HEK293T (cell line): Measurements from ENCODE around the gene TBX20.

Experiments
- CTCF ChIA-PET: fragments of 350-600 bp; formaldehyde crosslinking; extraction: SDS; loops from one replicate; lab custom pipeline; 2021; ENCODE audit warnings: antibody characterized with exemption, inconsistent platforms; lab: Yijun Ruan, JAX
- POLR2A ChIA-PET: fragments of 350-600 bp; formaldehyde crosslinking; extraction: SDS; loops from one replicate; lab custom pipeline; 2020; ENCODE audit warnings: antibody characterized with exemption, inconsistent platforms; lab: Yijun Ruan, JAX
- DNase-seq: peaks from one replicate; pipeline ENCODE4 v3.0.0; 2012; ENCODE audit warnings: mixed read lengths; ENCODE audit errors: extremely low spot score
- ARNT ChIP-seq: fragments of 450-650 bp; IDR thresholded peaks from 2 replicates; pipeline ENCODE4 v1.6.1; 2017; ENCODE audit warnings: mild to moderate bottlenecking
- BHLHE40 ChIP-seq: fragments of 450-650 bp; IDR thresholded peaks from 2 replicates; pipeline ENCODE4 v1.6.1; 2016; ENCODE audit warnings: mild to moderate bottlenecking, moderate library complexity, borderline replicate concordance
- CTBP1 ChIP-seq: fragments of 450-650 bp; IDR thresholded peaks from 2 replicates; pipeline ENCODE4 v1.6.1; 2016; ENCODE audit warnings: borderline replicate concordance
- ELF4 ChIP-seq: fragments of 450-650 bp; IDR thresholded peaks from 2 replicates; pipeline ENCODE4 v1.6.1; 2017; ENCODE audit warnings: antibody characterized with exemption
- FOXA1 ChIP-seq: fragments of 450-650 bp; IDR thresholded peaks from 2 replicates; pipeline ENCODE4 v1.6.1; 2016; ENCODE audit warnings: mild to moderate bottlenecking
- FOXK2 ChIP-seq: fragments of 450-650 bp; IDR thresholded peaks from 2 replicates; pipeline ENCODE4 v1.6.1; 2016; ENCODE audit warnings: mild to moderate bottlenecking
- FOXM1 ChIP-seq: fragments of 450-650 bp; IDR thresholded peaks from 2 replicates; pipeline ENCODE4 v1.6.1; 2017; ENCODE audit warnings: mild to moderate bottlenecking, borderline replicate concordance
- HDGF ChIP-seq: fragments of 450-650 bp; IDR thresholded peaks from 2 replicates; pipeline ENCODE4 v1.6.1; 2017; ENCODE audit warnings: antibody characterized with exemption, borderline replicate concordance
- L3MBTL2 ChIP-seq: fragments of 450-650 bp; conservative IDR thresholded peaks from 2 replicates; pipeline ENCODE4 v1.6.1; 2016; ENCODE audit warnings: mild to moderate bottlenecking
- LEF1 ChIP-seq: fragments of 450-650 bp; IDR thresholded peaks from 2 replicates; pipeline ENCODE4 v1.6.1; 2017; ENCODE audit warnings: mild to moderate bottlenecking, borderline replicate concordance
- NFRKB ChIP-seq: fragments of 450-650 bp; IDR thresholded peaks from 2 replicates; pipeline ENCODE4 v1.6.1; 2016; ENCODE audit warnings: mild to moderate bottlenecking, moderate library complexity
- SP1 ChIP-seq: fragments of 450-650 bp; IDR thresholded peaks from 2 replicates; pipeline ENCODE4 v1.6.1; 2017
- SUZ12 ChIP-seq: fragments of 450-650 bp; IDR thresholded peaks from 2 replicates; pipeline ENCODE4 v1.6.1; 2016; ENCODE audit warnings: mild to moderate bottlenecking
- TARDBP ChIP-seq: fragments of 450-650 bp; IDR thresholded peaks from 2 replicates; pipeline ENCODE4 v1.6.1; 2016
- ZNF384 ChIP-seq: fragments of 450-650 bp; IDR thresholded peaks from 2 replicates; pipeline ENCODE4 v1.6.1; 2016
- TF ChIP-seq, protein P1 (sequence below): fragments of 450-650 bp; IDR thresholded peaks from 2 replicates; pipeline ENCODE4 v1.6.1; 2016

The TBX20 gene

DNA sequence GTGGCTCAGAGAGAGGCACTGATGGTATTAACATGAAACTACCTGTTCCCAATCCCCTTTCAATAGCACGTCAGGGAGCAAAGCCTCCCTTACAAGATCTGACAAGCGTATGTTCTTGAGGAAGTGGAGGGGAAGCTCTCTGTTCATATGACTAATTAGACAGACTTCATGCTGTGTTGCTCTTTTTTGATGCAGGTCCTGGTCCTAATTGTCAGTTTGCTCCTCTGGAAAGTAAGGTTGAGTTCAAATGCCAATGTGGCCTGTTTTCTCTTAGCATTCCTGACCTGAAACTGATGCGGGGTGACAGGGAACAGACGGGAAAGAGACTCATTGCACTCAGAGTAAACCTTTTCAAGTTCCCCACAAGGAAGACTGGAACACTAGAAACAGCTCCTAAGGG is 27.0 kb upstream of the TBX20 start:
- ChIA-PET POLR2A (no interaction called here), CTCF (no interaction called here)
- TF ChIP-seq FOXK2 (no peak), FOXM1 (no peak), HDGF (no peak), ELF4 (no peak), FOXA1 (no peak), LEF1 (no peak), SP1 (no peak), SUZ12 (no peak), L3MBTL2 (no peak), BHLHE40 (no peak), TARDBP (no peak), NFRKB (no peak), CTBP1 (no peak), ZNF384 (no peak), ARNT (no peak)
- TF ChIP-seq, protein P1, sequence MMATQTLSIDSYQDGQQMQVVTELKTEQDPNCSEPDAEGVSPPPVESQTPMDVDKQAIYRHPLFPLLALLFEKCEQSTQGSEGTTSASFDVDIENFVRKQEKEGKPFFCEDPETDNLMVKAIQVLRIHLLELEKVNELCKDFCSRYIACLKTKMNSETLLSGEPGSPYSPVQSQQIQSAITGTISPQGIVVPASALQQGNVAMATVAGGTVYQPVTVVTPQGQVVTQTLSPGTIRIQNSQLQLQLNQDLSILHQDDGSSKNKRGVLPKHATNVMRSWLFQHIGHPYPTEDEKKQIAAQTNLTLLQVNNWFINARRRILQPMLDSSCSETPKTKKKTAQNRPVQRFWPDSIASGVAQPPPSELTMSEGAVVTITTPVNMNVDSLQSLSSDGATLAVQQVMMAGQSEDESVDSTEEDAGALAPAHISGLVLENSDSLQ, result no peak
- DNase-seq, result no peak

GRCh38 chr7:35277359-35277758 is 23.5 kb upstream of the TBX20 start:
- TF ChIP-seq SP1 (no peak), HDGF (no peak), ZNF384 (no peak), NFRKB (no peak), L3MBTL2 (no peak), ELF4 (no peak), FOXA1 (no peak), FOXM1 (no peak), FOXK2 (no peak)
- POLR2A ChIA-PET, result no interaction called here
- DNase-seq, result no peak
- CTCF ChIA-PET, result no interaction called here

- no peak for DNase-seq
- ChIA-PET CTCF (no interaction called here), POLR2A (no interaction called here)
- TF ChIP-seq SP1, result no peak
- no peak for TF ChIP-seq HDGF
- TF ChIP-seq TARDBP, result no peak
These were observed 18.3 kb upstream of the TBX20 start for GRCh38 chr7:35272246-35272645.

GRCh38 chr7:35268953-35269352 is 15.1 kb upstream of the TBX20 start:
- CTCF ChIA-PET, result no interaction called here
- no peak for TF ChIP-seq FOXM1
- no peak for TF ChIP-seq ELF4
- TF ChIP-seq FOXK2, result no peak
- TF ChIP-seq LEF1, result no peak
- no peak for TF ChIP-seq SP1
- POLR2A ChIA-PET, result no interaction called here
- no peak for DNase-seq

- DNase-seq, result no peak
- CTCF ChIA-PET, result no interaction called here
- TF ChIP-seq, protein P1, result no peak
- TF ChIP-seq LEF1 (no peak), FOXM1 (no peak), HDGF (no peak), TARDBP (no peak), NFRKB (no peak), BHLHE40 (no peak), SUZ12 (no peak), SP1 (no peak), ZNF384 (no peak), CTBP1 (no peak), ELF4 (no peak), L3MBTL2 (no peak), FOXA1 (no peak)
- POLR2A ChIA-PET, result no interaction called here
These were observed 13.5 kb upstream of the TBX20 start for GRCh38 chr7:35267411-35267810.

GRCh38 chr7:35263396-35263795 is 9.5 kb upstream of the TBX20 start:
- TF ChIP-seq FOXA1 (no peak), BHLHE40 (no peak)
- no peak for DNase-seq
- ChIA-PET POLR2A (no interaction called here), CTCF (no interaction called here)

GRCh38 chr7:35261476-35262285 is 7.8 kb upstream of the TBX20 start:
- no peak for DNase-seq
- TF ChIP-seq CTBP1, result no peak
- TF ChIP-seq, protein P1, result no peak
- POLR2A ChIA-PET, result no interaction called here
- CTCF ChIA-PET, result no interaction called here
